H1 (cell line): ENCODE data around the gene PRG3. TPM values are rescaled to one million over a fixed set of nuclear protein-coding genes. Genes with fewer than 3 reads are reported as not detected.

ENCODE experiments used
- ASH2L ChIP-seq: fragments of 200-600, 300-600 bp; sonication (generic); IDR thresholded peaks from one replicate; pipeline ENCODE4 v1.7.1; 2017; ENCODE audit warnings: low read length
- ATF2 ChIP-seq: IDR thresholded peaks from 2 replicates; pipeline ENCODE4 v1.6.1; 2012; ENCODE audit warnings: low read length, inconsistent platforms
- KDM1A ChIP-seq: fragments of 200-600, 300-600 bp; sonication (generic); IDR thresholded peaks from 2 replicates; pipeline ENCODE4 v1.7.1; 2016; ENCODE audit warnings: mild to moderate bottlenecking, low read length, borderline replicate concordance
- NRF1 ChIP-seq: IDR thresholded peaks from 2 replicates; pipeline ENCODE4 v1.6.1; 2011; ENCODE audit warnings: mild to moderate bottlenecking, low read depth, low read length, improper control_type of control experiment
- PHF8 ChIP-seq: fragments of 200-600 bp; sonication (generic); conservative IDR thresholded peaks from 2 replicates; pipeline ENCODE4 v1.7.1; 2012; ENCODE audit warnings: low read depth, mild to moderate bottlenecking, inconsistent platforms, low read length, moderate library complexity
- SAP30 ChIP-seq: fragments of 300-600 bp; sonication (generic); IDR thresholded peaks from 2 replicates; pipeline ENCODE4 v1.7.1; 2012; ENCODE audit warnings: low read length, moderate library complexity, mild to moderate bottlenecking, inconsistent platforms; ENCODE audit not compliant: insufficient read depth, insufficient replicate concordance
- ZNF274 ChIP-seq: IDR thresholded peaks from 2 replicates; pipeline ENCODE4 v1.7.0; 2012; ENCODE audit warnings: low read length, borderline replicate concordance; ENCODE audit errors: extremely low read depth
- polyA plus RNA-seq, 7 experiments: library from polyadenylated mRNA; depleted of rRNA in 3 of 7; stranded (reverse) in 5 of 7; unstranded in 2 of 7; fragments of >200 nt in 5 of 7; fragments of 200-250 nt in 2 of 7; gene quantifications; 1 replicate in 5 of 7; 2 replicates in 1 of 7; 4 replicates in 1 of 7; pipeline versions ENCODE4 v1.2.1 to v1.2.3, GENCODE V29; 2011 to 2013; ENCODE audit warnings: missing spikeins in 2 of 7, mixed read lengths in 2 of 7
- total RNA-seq: library from RNA; stranded (reverse); fragmentation: NEBNext Ultra II Directional; extraction: Animal tissue kit (Norgen Biotek cat#: 25700); gene quantifications from 2 replicates; pipeline ENCODE4 v1.2.1, GENCODE V29; 2021
- TF ChIP-seq, protein P1 (sequence below): fragments of 300-600 bp; sonication (generic); IDR thresholded peaks from 2 replicates; pipeline ENCODE4 v1.7.1; 2012; ENCODE audit warnings: low read length, moderate library complexity, mild to moderate bottlenecking, inconsistent platforms; ENCODE audit not compliant: insufficient replicate concordance

PRG3 gene
- total and polyA plus RNA-seq, 2 of the 8 experiments (the other 6 are each of a cell fraction or from before 2014, with no cell fraction given), result not detected

DNA sequence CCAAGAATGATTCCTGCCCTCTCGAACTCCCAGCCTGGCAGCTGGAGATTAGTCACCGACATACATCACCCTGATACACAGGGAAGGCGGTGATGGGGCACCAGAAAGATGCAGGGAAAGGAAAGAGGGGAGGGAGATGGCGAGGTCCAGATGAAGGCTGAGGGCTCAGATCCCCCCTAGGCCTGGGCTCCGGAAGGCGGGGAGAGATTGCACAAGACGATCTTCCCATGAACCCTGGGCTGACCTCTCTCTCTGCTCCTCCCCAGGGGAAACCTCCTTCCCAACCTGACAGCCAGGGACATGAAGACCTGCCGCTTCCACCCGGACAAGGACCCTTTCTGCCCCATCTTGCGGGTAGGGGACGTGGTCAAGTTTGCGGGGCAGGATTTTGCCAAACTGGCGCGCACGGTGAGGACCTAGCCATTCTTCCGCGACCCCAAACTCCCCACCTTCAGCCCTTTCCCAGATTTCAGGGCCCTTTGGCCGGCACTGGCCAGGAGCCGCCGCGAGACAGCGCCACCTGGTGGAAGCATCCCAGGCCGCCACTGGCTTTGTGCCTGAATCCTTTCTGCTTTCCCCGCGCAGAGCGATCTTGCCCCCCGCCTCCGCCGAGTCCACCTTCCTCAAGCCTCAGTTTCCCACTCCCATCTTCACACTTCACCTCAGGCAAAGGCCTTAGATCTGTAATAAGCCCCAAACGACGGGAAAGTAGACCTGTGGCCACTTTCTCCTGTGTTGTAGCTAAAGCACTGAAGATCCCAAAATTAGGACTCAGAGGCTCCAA lies 31.3 kb downstream of the PRG3 start (continued):
- TF ChIP-seq, protein P1, sequence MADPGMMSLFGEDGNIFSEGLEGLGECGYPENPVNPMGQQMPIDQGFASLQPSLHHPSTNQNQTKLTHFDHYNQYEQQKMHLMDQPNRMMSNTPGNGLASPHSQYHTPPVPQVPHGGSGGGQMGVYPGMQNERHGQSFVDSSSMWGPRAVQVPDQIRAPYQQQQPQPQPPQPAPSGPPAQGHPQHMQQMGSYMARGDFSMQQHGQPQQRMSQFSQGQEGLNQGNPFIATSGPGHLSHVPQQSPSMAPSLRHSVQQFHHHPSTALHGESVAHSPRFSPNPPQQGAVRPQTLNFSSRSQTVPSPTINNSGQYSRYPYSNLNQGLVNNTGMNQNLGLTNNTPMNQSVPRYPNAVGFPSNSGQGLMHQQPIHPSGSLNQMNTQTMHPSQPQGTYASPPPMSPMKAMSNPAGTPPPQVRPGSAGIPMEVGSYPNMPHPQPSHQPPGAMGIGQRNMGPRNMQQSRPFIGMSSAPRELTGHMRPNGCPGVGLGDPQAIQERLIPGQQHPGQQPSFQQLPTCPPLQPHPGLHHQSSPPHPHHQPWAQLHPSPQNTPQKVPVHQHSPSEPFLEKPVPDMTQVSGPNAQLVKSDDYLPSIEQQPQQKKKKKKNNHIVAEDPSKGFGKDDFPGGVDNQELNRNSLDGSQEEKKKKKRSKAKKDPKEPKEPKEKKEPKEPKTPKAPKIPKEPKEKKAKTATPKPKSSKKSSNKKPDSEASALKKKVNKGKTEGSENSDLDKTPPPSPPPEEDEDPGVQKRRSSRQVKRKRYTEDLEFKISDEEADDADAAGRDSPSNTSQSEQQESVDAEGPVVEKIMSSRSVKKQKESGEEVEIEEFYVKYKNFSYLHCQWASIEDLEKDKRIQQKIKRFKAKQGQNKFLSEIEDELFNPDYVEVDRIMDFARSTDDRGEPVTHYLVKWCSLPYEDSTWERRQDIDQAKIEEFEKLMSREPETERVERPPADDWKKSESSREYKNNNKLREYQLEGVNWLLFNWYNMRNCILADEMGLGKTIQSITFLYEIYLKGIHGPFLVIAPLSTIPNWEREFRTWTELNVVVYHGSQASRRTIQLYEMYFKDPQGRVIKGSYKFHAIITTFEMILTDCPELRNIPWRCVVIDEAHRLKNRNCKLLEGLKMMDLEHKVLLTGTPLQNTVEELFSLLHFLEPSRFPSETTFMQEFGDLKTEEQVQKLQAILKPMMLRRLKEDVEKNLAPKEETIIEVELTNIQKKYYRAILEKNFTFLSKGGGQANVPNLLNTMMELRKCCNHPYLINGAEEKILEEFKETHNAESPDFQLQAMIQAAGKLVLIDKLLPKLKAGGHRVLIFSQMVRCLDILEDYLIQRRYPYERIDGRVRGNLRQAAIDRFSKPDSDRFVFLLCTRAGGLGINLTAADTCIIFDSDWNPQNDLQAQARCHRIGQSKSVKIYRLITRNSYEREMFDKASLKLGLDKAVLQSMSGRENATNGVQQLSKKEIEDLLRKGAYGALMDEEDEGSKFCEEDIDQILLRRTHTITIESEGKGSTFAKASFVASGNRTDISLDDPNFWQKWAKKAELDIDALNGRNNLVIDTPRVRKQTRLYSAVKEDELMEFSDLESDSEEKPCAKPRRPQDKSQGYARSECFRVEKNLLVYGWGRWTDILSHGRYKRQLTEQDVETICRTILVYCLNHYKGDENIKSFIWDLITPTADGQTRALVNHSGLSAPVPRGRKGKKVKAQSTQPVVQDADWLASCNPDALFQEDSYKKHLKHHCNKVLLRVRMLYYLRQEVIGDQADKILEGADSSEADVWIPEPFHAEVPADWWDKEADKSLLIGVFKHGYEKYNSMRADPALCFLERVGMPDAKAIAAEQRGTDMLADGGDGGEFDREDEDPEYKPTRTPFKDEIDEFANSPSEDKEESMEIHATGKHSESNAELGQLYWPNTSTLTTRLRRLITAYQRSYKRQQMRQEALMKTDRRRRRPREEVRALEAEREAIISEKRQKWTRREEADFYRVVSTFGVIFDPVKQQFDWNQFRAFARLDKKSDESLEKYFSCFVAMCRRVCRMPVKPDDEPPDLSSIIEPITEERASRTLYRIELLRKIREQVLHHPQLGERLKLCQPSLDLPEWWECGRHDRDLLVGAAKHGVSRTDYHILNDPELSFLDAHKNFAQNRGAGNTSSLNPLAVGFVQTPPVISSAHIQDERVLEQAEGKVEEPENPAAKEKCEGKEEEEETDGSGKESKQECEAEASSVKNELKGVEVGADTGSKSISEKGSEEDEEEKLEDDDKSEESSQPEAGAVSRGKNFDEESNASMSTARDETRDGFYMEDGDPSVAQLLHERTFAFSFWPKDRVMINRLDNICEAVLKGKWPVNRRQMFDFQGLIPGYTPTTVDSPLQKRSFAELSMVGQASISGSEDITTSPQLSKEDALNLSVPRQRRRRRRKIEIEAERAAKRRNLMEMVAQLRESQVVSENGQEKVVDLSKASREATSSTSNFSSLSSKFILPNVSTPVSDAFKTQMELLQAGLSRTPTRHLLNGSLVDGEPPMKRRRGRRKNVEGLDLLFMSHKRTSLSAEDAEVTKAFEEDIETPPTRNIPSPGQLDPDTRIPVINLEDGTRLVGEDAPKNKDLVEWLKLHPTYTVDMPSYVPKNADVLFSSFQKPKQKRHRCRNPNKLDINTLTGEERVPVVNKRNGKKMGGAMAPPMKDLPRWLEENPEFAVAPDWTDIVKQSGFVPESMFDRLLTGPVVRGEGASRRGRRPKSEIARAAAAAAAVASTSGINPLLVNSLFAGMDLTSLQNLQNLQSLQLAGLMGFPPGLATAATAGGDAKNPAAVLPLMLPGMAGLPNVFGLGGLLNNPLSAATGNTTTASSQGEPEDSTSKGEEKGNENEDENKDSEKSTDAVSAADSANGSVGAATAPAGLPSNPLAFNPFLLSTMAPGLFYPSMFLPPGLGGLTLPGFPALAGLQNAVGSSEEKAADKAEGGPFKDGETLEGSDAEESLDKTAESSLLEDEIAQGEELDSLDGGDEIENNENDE, result no peak
- TF ChIP-seq NRF1 (no peak), ATF2 (no peak), PHF8 (0 out of 2 replicates have a peak, but pooled peaks have one; percentile 44), KDM1A (no peak), SAP30 (no peak), ASH2L (peak; percentile 72), ZNF274 (no peak)
